HCT116 (cell line): ENCODE measurements around the gene GPS1. TPM values are rescaled to one million over a fixed set of nuclear protein-coding genes. Genes with fewer than 3 reads are reported as not detected.

Experiments
- ATAC-seq: fragments of 200-7000 bp; cut with Tn5 transposase; 2 replicates; pipeline ENCODE4 v1.9.1; 2020; ENCODE audit warnings: mild to moderate bottlenecking, moderate library complexity
- BruUV-seq: library from RNA; stranded (reverse); fragments of 400-500 nt; replicated peaks from 2 replicates; lab custom pipeline; 2021; lab: Mats Ljungman, UMichigan
- CTCF ChIA-PET: fragments of 300-600 bp; sonication (Branson Sonifier 250); formaldehyde crosslinking; loops from one replicate; lab custom pipeline; 2021; ENCODE audit warnings: antibody characterized with exemption; lab: Charles Lee
- POLR2A ChIA-PET: fragments of 300-600, 350-600 bp; sonication (Branson Sonifier 250); formaldehyde crosslinking; loops from one replicate; lab custom pipeline; 2021; ENCODE audit warnings: antibody characterized with exemption; lab: Charles Lee
- RAD21 ChIA-PET, 2 experiments: fragments of 300-600 bp; sonication (Branson Sonifier 250); formaldehyde crosslinking; loops; one replicate each; lab custom pipeline; 2023; ENCODE audit warnings: low total read pairs in 2 of 2; ENCODE audit not compliant: uncharacterized antibody in 2 of 2, unreplicated experiment in 2 of 2, low non-redundant PET in 1 of 2; lab: Charles Lee
- DNase-seq: peaks from one replicate; pipeline ENCODE4 v3.0.0-alpha.2; 2010; ENCODE audit warnings: low read depth, low spot score
- H2AFZ ChIP-seq: fragments of 200-600 bp; shearing (Covaris generic), sonication (generic); 2 replicates; pipeline ENCODE4 v1.6.1; 2017; ENCODE audit warnings: low read depth, mixed run types, mixed read lengths, antibody characterized with exemption, low read length; ENCODE audit not compliant: poor library complexity, severe bottlenecking
- H3K27ac ChIP-seq: 2 replicates; pipeline ENCODE4 v1.5.1; 2012; ENCODE audit warnings: low read depth, low read length
- H3K27me3 ChIP-seq: fragments of 200-600 bp; sonication (generic); 2 replicates; pipeline ENCODE4 v1.6.1; 2016; ENCODE audit warnings: mixed run types, low read length, mixed read lengths; ENCODE audit not compliant: insufficient read depth
- H3K36me3 ChIP-seq, 2 experiments: fragments of 200-500 bp in 1 of 2; fragments of 200-600 bp in 1 of 2; sonication (Bioruptor generic) in 1 of 2; sonication (generic) in 1 of 2; 2 replicates each; pipeline versions ENCODE4 v1.5.1 to v1.6.1; 2014 to 2016; ENCODE audit warnings: low read length in 2 of 2, inconsistent platforms in 1 of 2, mixed read lengths in 1 of 2, mixed run types in 1 of 2; ENCODE audit not compliant: insufficient read depth in 2 of 2, control insufficient read depth in 1 of 2
- H3K4me1 ChIP-seq, 2 experiments: fragments of 200-600 bp in 1 of 2; sonication (generic) in 1 of 2; 2 replicates each; pipeline versions ENCODE4 v1.5.1 to v1.6.1; 2012 to 2017; ENCODE audit warnings: low read length in 2 of 2, inconsistent platforms in 1 of 2, mild to moderate bottlenecking in 1 of 2, mixed read lengths in 1 of 2, mixed run types in 1 of 2, moderate library complexity in 1 of 2; ENCODE audit not compliant: insufficient read depth in 2 of 2, control insufficient read depth in 1 of 2
- H3K4me2 ChIP-seq: fragments of 200-600 bp; sonication (generic); 2 replicates; pipeline ENCODE4 v1.6.1; 2017; ENCODE audit warnings: mixed run types, low read length, mixed read lengths
- H3K4me3 ChIP-seq, 2 experiments: fragments of 200-600 bp in 1 of 2; sonication (generic) in 1 of 2; replicated peaks in 1 of 2; 2 replicates each; pipeline ENCODE4 v1.5.1; 2011 to 2016; ENCODE audit warnings: low read length in 2 of 2, control low read depth in 1 of 2, low read depth in 1 of 2, mild to moderate bottlenecking in 1 of 2, mixed read lengths in 1 of 2, mixed run types in 1 of 2
- H3K79me2 ChIP-seq: fragments of 200-600 bp; sonication (generic); 2 replicates; pipeline ENCODE4 v1.6.1; 2017; ENCODE audit warnings: mild to moderate bottlenecking, mixed run types, low read length, moderate library complexity, mixed read lengths; ENCODE audit not compliant: insufficient read depth
- H3K9ac ChIP-seq: fragments of 200-600 bp; sonication (generic); 2 replicates; pipeline ENCODE4 v1.6.1; 2016; ENCODE audit warnings: low read length, mixed read lengths
- H3K9me2 ChIP-seq: fragments of 200-600 bp; sonication (generic), shearing (Covaris generic); 2 replicates; pipeline ENCODE4 v1.6.1; 2017; ENCODE audit warnings: mixed run types, mild to moderate bottlenecking, moderate library complexity; ENCODE audit not compliant: insufficient read depth
- H3K9me3 ChIP-seq, 2 experiments: fragments of 200-500 bp in 1 of 2; fragments of 200-600 bp in 1 of 2; sonication (Bioruptor generic) in 1 of 2; sonication (generic) in 1 of 2; 2 replicates each; pipeline ENCODE4 v1.6.1; 2014 to 2017; ENCODE audit warnings: low read length in 2 of 2, mixed read lengths in 2 of 2, inconsistent platforms in 1 of 2, low read depth in 1 of 2, mild to moderate bottlenecking in 1 of 2, mixed run types in 1 of 2, moderate library complexity in 1 of 2; ENCODE audit not compliant: control insufficient read depth in 1 of 2, insufficient read depth in 1 of 2
- H4K20me1 ChIP-seq: fragments of 200-600 bp; sonication (generic), shearing (Covaris generic); 2 replicates; pipeline ENCODE4 v1.6.1; 2017; ENCODE audit warnings: mixed run types, mild to moderate bottlenecking, moderate library complexity; ENCODE audit not compliant: insufficient read depth
- EZH2 ChIP-seq: fragments of 200-600 bp; sonication (generic); IDR thresholded peaks from 2 replicates; pipeline ENCODE4 v1.6.1; 2017; ENCODE audit warnings: antibody characterized with exemption, mixed run types
- MAX ChIP-seq: IDR thresholded peaks from 2 replicates; pipeline ENCODE4 v1.6.1; 2012
- POLR2AphosphoS5 ChIP-seq: IDR thresholded peaks from 2 replicates; pipeline ENCODE4 v1.6.1; 2011; ENCODE audit warnings: mild to moderate bottlenecking, low read depth, low read length, moderate library complexity
- RAD21 ChIP-seq: IDR thresholded peaks from 2 replicates; pipeline ENCODE4 v1.6.1; 2012; ENCODE audit warnings: low read depth, mild to moderate bottlenecking
- SIN3A ChIP-seq: IDR thresholded peaks from 2 replicates; pipeline ENCODE4 v1.6.1; 2012; ENCODE audit warnings: low read depth
- TCF7L2 ChIP-seq: IDR thresholded peaks from 2 replicates; pipeline ENCODE4 v1.7.0; 2011; ENCODE audit warnings: borderline replicate concordance, inconsistent platforms; ENCODE audit not compliant: insufficient read depth, insufficient read length; ENCODE audit errors: extremely low read depth
- ZNF274 ChIP-seq: fragments of 200-500 bp; sonication (Bioruptor generic); IDR thresholded peaks from 2 replicates; pipeline ENCODE4 v1.6.1; 2014; ENCODE audit warnings: mild to moderate bottlenecking, low read depth, low read length, inconsistent platforms
- intact Hi-C: fragments of 100-400 bp; cut with micrococcal nuclease; formaldehyde crosslinking; loops from 2 replicates; pipeline ENCODE4 v1.10.0; 2022
- total RNA-seq: library from RNA; stranded (reverse); gene quantifications from one replicate; pipeline ENCODE4 v1.2.1, GENCODE V29; 2021; ENCODE audit not compliant: unreplicated experiment
- TF ChIP-seq, protein P1 (sequence below): IDR thresholded peaks from 2 replicates; pipeline ENCODE4 v1.6.1; 2012
- TF ChIP-seq, protein P2 (sequence below): IDR thresholded peaks from 2 replicates; pipeline ENCODE4 v1.6.1; 2011; ENCODE audit warnings: mild to moderate bottlenecking, low read length, moderate library complexity; ENCODE audit not compliant: insufficient replicate concordance; ENCODE audit errors: extremely low read depth

GPS1 gene
- total RNA-seq, 1 experiment from 2014 or later, result 205 TPM

GRCh38 chr17:82015311-82015971 is 36.3 kb upstream of the GPS1 start:
- H2AFZ ChIP-seq, result no peak overlapping the region
- no peaks in the 10 kb centered on the region for H3K9me2 ChIP-seq
- no peaks in the 10 kb centered on the region for H3K27me3 ChIP-seq
- H4K20me1 ChIP-seq, result no peaks in the 10 kb centered on the region; the same call in 1 of the 2 replicates
- H3K9ac ChIP-seq, result no peak overlapping the region
- H3K4me2 ChIP-seq, result no peak overlapping the region
- H3K79me2 ChIP-seq, result peaks cover 12% of the 10 kb centered on the region
- intact Hi-C loops, result no loop called here
- H3K9me3 ChIP-seq, result no peaks in the 10 kb centered on the region
- RAD21 ChIA-PET, result no interaction called here
- CTCF ChIA-PET, result no interaction called here
- POLR2A ChIA-PET, result no interaction called here
- H3K4me1 ChIP-seq, result peaks cover 20 to 23% of the 10 kb centered on the region in 2 experiments
- DNase-seq, result no peak
- H3K4me3 ChIP-seq, result no peak overlapping the region
- H3K36me3 ChIP-seq, result peaks cover 0 to 10% of the 10 kb centered on the region in 2 experiments; a peak in 1 of 4 replicates
- ATAC-seq, result no peak
- H3K27ac ChIP-seq, result no peak overlapping the region; the same call in 1 of the 2 replicates
- no TSS peak for BruUV-seq
- TF ChIP-seq, protein P1, sequence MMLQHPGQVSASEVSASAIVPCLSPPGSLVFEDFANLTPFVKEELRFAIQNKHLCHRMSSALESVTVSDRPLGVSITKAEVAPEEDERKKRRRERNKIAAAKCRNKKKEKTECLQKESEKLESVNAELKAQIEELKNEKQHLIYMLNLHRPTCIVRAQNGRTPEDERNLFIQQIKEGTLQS, result no peak
- TF ChIP-seq POLR2AphosphoS5 (no peak), MAX (no peak)

DNA sequence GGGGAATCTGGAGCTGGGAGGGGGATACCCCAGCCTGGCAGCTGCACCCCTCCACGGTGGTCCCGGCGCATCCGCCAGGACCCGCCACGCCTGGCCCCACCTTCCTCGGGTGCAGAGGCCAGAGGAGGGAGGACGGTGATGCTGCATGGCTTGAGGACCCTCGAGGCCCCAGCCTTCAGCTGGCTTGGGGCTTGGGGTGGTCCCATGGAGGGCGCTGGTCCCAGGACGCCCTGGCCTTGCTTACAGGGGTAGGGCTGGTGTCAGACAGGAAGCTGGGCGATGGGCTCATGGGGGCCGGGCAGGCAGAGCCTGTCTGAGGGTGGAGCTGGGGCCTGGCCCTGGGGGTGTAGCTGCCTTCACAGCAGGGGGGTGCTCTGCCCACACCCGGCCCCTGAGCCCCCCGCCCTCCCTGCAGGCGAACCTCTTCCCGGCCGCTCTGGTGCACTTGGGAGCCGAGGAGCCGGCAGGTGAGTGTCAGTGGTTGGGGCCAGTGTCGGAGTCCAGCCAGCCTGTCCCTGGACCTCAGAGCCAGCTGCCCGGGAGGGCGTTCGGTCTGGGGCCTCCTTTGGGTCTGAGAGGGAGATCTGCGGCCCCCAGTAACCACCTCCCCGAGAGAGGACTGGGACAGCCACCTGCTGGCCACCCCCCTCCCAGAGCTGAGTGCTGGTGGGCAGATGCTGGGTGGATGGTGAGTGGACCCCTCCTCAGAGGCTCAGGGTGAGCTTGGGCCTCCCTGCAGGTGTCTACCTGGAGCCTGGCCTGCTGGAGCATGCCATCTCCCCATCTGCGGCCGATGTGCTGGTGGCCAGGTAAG is 35.4 kb upstream of the GPS1 start:
- no peak overlapping the region; the same call in 1 of the 2 replicates for H3K27ac ChIP-seq
- peaks cover 20% of the 10 kb centered on the region for H3K79me2 ChIP-seq
- ChIA-PET CTCF (no interaction called here), POLR2A (interaction anchor here (0.9 kb wide), 1 partner anchor 57 kb away, joined by 3 read pairs; no protein-coding TSS in a partner anchor), RAD21 (no interaction called here)
- intact Hi-C loops, result no loop called here
- no peak overlapping the region for H3K4me2 ChIP-seq
- no peaks in the 10 kb centered on the region for H3K9me2 ChIP-seq
- ATAC-seq, result no peak
- no peaks in the 10 kb centered on the region for H3K27me3 ChIP-seq
- H2AFZ ChIP-seq, result no peak overlapping the region
- H3K4me3 ChIP-seq, result no peak overlapping the region
- H4K20me1 ChIP-seq, result peaks cover under 1% of the 10 kb centered on the region; the same call in 1 of the 2 replicates
- H3K9me3 ChIP-seq, result no peaks in the 10 kb centered on the region
- no peak for DNase-seq
- BruUV-seq, result no TSS peak
- H3K4me1 ChIP-seq, result peaks cover 21 to 31% of the 10 kb centered on the region in 2 experiments
- H3K9ac ChIP-seq, result no peak overlapping the region
- peaks cover 0 to 10% of the 10 kb centered on the region in 2 experiments; a peak in 1 of 4 replicates for H3K36me3 ChIP-seq
- no peak for TF ChIP-seq SIN3A
- TF ChIP-seq EZH2, result no peak
- no peak for TF ChIP-seq TCF7L2
- TF ChIP-seq, protein P1, result no peak
- TF ChIP-seq, protein P2, sequence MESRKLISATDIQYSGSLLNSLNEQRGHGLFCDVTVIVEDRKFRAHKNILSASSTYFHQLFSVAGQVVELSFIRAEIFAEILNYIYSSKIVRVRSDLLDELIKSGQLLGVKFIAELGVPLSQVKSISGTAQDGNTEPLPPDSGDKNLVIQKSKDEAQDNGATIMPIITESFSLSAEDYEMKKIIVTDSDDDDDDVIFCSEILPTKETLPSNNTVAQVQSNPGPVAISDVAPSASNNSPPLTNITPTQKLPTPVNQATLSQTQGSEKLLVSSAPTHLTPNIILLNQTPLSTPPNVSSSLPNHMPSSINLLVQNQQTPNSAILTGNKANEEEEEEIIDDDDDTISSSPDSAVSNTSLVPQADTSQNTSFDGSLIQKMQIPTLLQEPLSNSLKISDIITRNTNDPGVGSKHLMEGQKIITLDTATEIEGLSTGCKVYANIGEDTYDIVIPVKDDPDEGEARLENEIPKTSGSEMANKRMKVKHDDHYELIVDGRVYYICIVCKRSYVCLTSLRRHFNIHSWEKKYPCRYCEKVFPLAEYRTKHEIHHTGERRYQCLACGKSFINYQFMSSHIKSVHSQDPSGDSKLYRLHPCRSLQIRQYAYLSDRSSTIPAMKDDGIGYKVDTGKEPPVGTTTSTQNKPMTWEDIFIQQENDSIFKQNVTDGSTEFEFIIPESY, result no peak
- no peak for TF ChIP-seq POLR2AphosphoS5
- no peak for TF ChIP-seq ZNF274
- TF ChIP-seq RAD21, result no peak
